Ureter (tissue), 1 donor: ENCODE results near the gene ZNF254. TPM values are rescaled to one million over a fixed set of nuclear protein-coding genes. Genes with fewer than 3 reads are reported as not detected.
A peak's percentile ranks its signal among the peaks of the same experiment; 100 is the strongest.
"Not testable (repeated sequence)": the region's sequence is repeated elsewhere in the genome, so short reads cannot be mapped to it uniquely, and the experiment has no call there.

Experiments used
- DNase-seq: peaks from one replicate; pipeline ENCODE4 v3.0.0-alpha.2; 2020; ENCODE audit warnings: low spot score
- total RNA-seq: library from RNA; stranded (reverse); gene quantifications from one replicate; pipeline ENCODE4 v1.2.4, GENCODE V29; 2023
- donor health status: DM: yes; HTN: yes; CAD: no.

Gene ZNF254
- total RNA-seq, 1 donor from 2014 or later = 36.9 TPM

DNA sequence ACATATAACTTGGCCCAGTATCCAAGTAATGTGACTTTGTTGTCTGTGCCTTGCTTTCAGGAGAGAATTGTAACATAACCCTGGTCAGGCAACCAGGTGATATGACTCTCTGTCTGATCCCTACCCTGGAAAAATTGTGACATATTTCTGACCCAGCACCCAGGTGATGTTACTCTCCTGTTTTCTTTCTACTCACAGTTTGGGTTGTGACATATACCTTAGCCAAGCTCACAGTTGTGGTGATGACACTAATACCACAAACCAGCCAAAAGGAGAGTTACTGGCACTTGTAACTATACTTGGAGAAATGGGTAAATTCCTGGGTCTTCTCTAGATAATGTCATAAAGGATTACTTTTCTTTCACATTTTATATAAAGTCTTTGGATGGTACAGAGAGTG, 14.3 kb upstream of the ZNF254 start:
- no peak for DNase-seq

GRCh38 chr19:24073807-24074206, 13.2 kb upstream of the ZNF254 start:
- DNase-seq = no peak

GRCh38 chr19:24074720-24075454, 12.1 kb upstream of the ZNF254 start:
- DNase-seq = peak; percentile 14

- DNase-seq = peak; percentile 35
These were observed 11.5 kb upstream of the ZNF254 start for GRCh38 chr19:24075530-24075929.

DNA sequence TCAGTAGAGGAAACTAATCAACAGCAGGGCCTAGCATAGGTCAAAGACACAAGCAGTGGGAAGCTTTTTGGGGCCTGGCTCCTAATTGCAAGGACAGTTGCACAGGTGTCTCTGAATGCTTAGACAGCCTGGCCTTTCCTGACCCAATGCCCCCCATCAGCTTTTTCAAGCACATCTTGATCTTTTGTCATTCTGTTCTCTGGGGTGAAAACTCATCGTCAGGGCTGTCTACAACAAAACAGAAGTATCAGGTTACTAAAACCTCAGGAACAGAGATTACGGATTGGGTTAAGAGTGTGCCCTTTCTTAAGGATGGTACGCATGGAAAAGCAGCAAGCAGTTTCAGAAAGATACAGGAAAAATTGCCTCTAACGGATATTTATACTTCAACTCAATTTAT, 8.3 kb upstream of the ZNF254 start:
- DNase-seq = no peak

DNA sequence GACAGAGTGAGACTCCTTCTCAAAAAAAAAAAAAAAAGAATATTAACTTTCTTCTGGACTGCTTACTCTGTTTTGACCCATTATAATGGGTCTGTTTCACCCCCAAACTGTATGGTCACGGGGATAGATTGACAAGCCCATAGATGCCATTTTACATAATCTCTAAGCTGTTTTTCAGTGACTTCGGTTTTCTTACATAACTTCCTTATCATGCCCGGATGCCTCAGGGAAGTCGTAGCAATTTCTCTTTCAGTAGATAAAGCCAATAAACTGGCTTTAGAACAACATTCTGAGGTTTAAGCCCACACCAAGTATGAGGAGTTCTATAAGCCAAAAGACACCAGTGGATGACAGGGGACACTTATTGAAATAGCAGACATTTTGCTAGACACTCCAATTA, 5.9 kb upstream of the ZNF254 start:
- DNase-seq = no peak

DNA sequence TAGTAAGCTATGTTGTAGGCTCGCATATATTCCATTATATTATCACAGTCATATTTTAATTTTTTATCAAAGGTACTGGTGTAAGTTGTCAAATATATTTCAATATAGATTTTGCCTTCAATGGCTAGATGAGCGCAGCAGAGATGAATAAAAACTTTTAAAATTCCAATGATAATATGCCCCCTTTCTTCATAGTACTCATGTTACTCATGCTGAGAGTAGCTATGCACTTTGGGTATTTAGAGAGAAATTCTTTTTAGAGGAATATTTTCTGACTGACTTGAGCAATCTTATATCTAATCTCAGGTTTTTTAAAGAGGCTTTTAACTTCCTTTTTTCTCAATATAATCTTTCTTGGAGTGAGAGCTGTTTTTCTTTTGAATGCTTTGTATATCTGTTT, 11.4 kb downstream of the ZNF254 start:
- no peak for DNase-seq

- DNase-seq = no peak
These were observed 12.8 kb downstream of the ZNF254 start for GRCh38 chr19:24099829-24100228.

GRCh38 chr19:24100597-24100996, 13.6 kb downstream of the ZNF254 start:
- DNase-seq = not testable (repeated sequence)

- no peak for DNase-seq
These were observed 14.6 kb downstream of the ZNF254 start for GRCh38 chr19:24101459-24102115.

- no peak for DNase-seq
These were observed 40.6 kb downstream of the ZNF254 start for GRCh38 chr19:24127601-24128000.

GRCh38 chr19:24140099-24140498, 53.1 kb downstream of the ZNF254 start:
- DNase-seq = no peak

GRCh38 chr19:24140591-24140990, 53.6 kb downstream of the ZNF254 start:
- no peak for DNase-seq

- DNase-seq = no peak
These were observed 54.6 kb downstream of the ZNF254 start for GRCh38 chr19:24141612-24142011.

DNA sequence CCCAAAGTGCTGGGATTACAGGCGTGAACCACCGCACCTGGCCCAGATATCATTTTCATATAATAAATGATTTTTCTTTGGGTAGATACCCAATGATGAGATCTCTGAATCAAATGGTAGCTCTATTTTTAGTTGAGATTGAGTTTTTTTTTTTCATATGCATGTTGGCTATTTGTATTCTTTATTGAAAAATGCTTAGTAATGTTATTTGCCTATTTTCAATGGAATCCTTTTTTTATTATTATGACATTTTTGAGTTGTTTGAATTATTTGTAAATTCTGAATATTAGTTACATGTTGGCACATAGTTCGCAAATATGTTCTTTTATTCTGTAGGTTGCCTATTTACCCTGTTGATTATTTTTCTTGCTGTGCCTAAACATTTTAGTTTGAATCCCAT, 55.8 kb downstream of the ZNF254 start:
- DNase-seq = no peak

GRCh38 chr19:24159707-24160106, 72.7 kb downstream of the ZNF254 start:
- DNase-seq = no peak

DNA sequence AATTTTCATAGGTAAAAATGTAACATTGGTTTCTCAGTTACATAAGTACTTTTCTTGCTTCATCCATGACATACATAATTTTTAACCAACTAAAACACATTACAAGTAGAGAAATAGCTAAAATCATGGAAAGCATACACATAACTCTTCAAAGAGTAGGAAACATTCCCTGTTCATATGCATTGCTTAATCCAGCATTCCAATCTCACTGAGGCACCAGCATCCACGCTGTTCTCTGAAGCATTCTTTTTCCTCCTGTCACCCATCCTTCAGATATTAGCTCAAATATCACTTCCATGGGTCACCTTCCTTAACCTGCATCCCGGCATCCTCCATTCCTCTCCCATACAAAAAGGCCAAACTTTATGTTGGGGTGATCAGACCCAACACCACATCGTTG, 79.1 kb downstream of the ZNF254 start:
- DNase-seq = no peak

GRCh38 chr19:24173882-24174281, 86.9 kb downstream of the ZNF254 start:
- no peak for DNase-seq

GRCh38 chr19:24177686-24178085, 90.7 kb downstream of the ZNF254 start:
- no peak for DNase-seq

DNA sequence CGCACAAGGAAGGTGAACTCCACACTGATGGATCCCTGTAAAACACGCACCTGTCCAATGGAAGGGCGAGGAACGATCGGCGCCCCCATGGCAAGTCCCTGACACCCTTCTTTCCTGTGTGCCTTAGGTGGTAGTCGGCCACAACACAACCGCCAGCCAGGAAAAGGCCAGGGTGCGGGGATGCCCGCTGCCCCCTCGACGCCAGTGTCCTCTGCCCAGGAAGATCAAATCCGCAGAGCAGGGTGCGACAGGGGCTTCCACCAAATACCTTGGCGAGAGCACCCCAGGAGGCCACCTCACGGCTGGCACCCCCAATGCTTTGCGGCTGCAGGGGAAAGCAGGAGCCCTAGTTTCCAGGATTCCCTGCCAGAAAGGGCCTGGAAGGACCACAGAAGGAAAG, 91.2 kb downstream of the ZNF254 start:
- no peak for DNase-seq
